Measurements from ENCODE around the gene NEK1.
"Not testable (repeated sequence)": the region's sequence is repeated elsewhere in the genome, so short reads cannot be mapped to it uniquely, and the experiment has no call there.

The NEK1 gene

GRCh38 chr4:169567916-169568315 is 44.5 kb downstream of the NEK1 start:
- DNase-seq (ENCODE audit: low spot score) = no peak
- TF ChIP-seq CTCF (IDR thresholded peaks at IDR 0.05) = no peak
- H3K27ac ChIP-seq = no peak overlapping the region
- no peak overlapping the region for H3K4me3 ChIP-seq

GRCh38 chr4:169566021-169566818 is 46.2 kb downstream of the NEK1 start:
- peak; percentile 48 for TF ChIP-seq CTCF (IDR thresholded peaks at IDR 0.05)
- Histone ChIP-seq H3K27ac (no peak overlapping the region), H3K4me3 (peak overlapping the region; percentile 29)
- no peak for DNase-seq (ENCODE audit: low spot score)

- H3K27ac ChIP-seq = no peak overlapping the region
- no peak for DNase-seq (ENCODE audit: low spot score)
- H3K4me3 ChIP-seq = peak overlapping the region; percentile 29
- TF ChIP-seq CTCF (IDR thresholded peaks at IDR 0.05) = no peak
These were observed 46.8 kb downstream of the NEK1 start for GRCh38 chr4:169565606-169566005.

- no peak overlapping the region for H3K4me3 ChIP-seq
- no peak for TF ChIP-seq CTCF (IDR thresholded peaks at IDR 0.05)
- H3K27ac ChIP-seq = no peak overlapping the region
- DNase-seq (ENCODE audit: low spot score) = no peak
These were observed 55.2 kb downstream of the NEK1 start for GRCh38 chr4:169557061-169557636.

GRCh38 chr4:169546548-169546947 is 65.8 kb downstream of the NEK1 start:
- DNase-seq (ENCODE audit: low spot score); H3K4me3 ChIP-seq; H3K27ac ChIP-seq: not testable (repeated sequence)

GRCh38 chr4:169540774-169541173 is 71.6 kb downstream of the NEK1 start:
- Histone ChIP-seq H3K4me3 (no peak overlapping the region), H3K27ac (no peak overlapping the region)
- no peak for DNase-seq (ENCODE audit: low spot score)
- no peak for TF ChIP-seq CTCF (IDR thresholded peaks at IDR 0.05)

GRCh38 chr4:169530048-169530447 is 82.3 kb downstream of the NEK1 start:
- Histone ChIP-seq H3K27ac (no peak overlapping the region), H3K4me3 (no peak overlapping the region)
- TF ChIP-seq CTCF (IDR thresholded peaks at IDR 0.05) = no peak
- DNase-seq (ENCODE audit: low spot score) = no peak
